Activated naive CD4-positive, alpha-beta T cell treated with anti-CD3 and anti-CD28 coated beads for 36 hours (primary cell): Measurements from ENCODE around the gene IPMK. TPM values are rescaled to one million over a fixed set of nuclear protein-coding genes. Genes with fewer than 3 reads are reported as not detected.

Experiments
- CTCF ChIA-PET: fragments of 350-600 bp; sonication (Branson Sonifier 250); formaldehyde crosslinking; loops from one replicate; lab custom pipeline; 2021; ENCODE audit warnings: antibody characterized with exemption; lab: Charles Lee
- DNase-seq: peaks from one replicate; pipeline ENCODE4 v3.0.0-alpha.2; 2020
- H3K27ac Mint-ChIP-seq: one replicate; pipeline ENCODE4 v1.8.0; 2021; ENCODE audit warnings: mild to moderate bottlenecking, mixed read lengths
- H3K27me3 Mint-ChIP-seq: one replicate; pipeline ENCODE4 v1.8.0; 2021; ENCODE audit warnings: low read depth, mixed read lengths
- H3K36me3 Mint-ChIP-seq: one replicate; pipeline ENCODE4 v1.8.0; 2021; ENCODE audit warnings: low read depth, mixed read lengths
- H3K4me1 Mint-ChIP-seq: one replicate; pipeline ENCODE4 v1.8.0; 2021; ENCODE audit warnings: low read depth, mixed read lengths
- H3K4me3 Mint-ChIP-seq: one replicate; pipeline ENCODE4 v1.8.0; 2021; ENCODE audit warnings: mild to moderate bottlenecking, moderate library complexity, mixed read lengths
- H3K9me3 Mint-ChIP-seq: one replicate; pipeline ENCODE4 v1.8.0; 2021; ENCODE audit warnings: mixed read lengths
- intact Hi-C: fragments of 100-400 bp; cut with micrococcal nuclease; formaldehyde crosslinking; loops from one replicate; pipeline ENCODE4 v1.15.1; 2023
- total RNA-seq, 2 experiments: library from RNA; stranded (reverse); gene quantifications; one replicate each; pipeline ENCODE4 v1.2.3, GENCODE V29; 2021

IPMK gene
- total RNA-seq = 1 to 10 TPM; 5.6 TPM

- intact Hi-C loops = loop anchor here (2.0 to 5.0 kb wide), 3 partner anchors 1439 to 1639 kb away; partner anchors contain the start of genes CCDC6 and SLC16A9
- H3K27me3 Mint-ChIP-seq = no peaks in the 10 kb centered on the region
- H3K36me3 Mint-ChIP-seq = peaks cover 12% of the 10 kb centered on the region
- H3K4me3 Mint-ChIP-seq = peak within 1 kb of the TSS; percentile 96
- H3K27ac Mint-ChIP-seq = peak within 1 kb of the TSS; percentile 93
- H3K9me3 Mint-ChIP-seq = no peaks in the 10 kb centered on the region
- peak; percentile 94 for DNase-seq
- H3K4me1 Mint-ChIP-seq = peaks cover 25% of the 10 kb centered on the region
- CTCF ChIA-PET = interaction anchor here (1.4 kb wide), 1 partner anchor 117 kb away, joined by 3 read pairs; the partner anchor contains the start of gene TFAM
These were observed at the start of gene IPMK for GRCh38 chr10:58267713-58268453. Gene IPMK, minus strand, starts transcription at chr10:58267894. Its CDS starts 283 bp downstream, at chr10:58267611.

DNA sequence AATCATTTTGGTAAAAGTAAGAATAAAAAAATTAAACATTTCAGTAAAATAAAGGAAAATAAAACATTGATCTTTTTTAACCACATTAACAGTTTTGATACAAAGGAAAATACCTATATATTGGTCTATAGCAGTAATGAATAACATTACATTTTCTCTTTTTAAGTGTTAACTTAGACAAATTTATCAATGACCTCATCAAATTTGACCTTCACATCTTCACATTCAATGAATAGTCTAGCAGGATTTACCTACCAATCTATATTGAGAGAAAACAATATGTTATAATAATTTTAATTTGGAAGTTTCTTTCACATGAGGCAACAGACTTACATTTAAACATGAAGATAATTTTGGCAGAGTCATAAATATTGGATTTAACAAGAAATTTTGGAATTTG, 49.2 kb upstream of the IPMK start:
- Mint-ChIP-seq H3K9me3 (no peaks in the 10 kb centered on the region), H3K27me3 (no peaks in the 10 kb centered on the region), H3K36me3 (no peaks in the 10 kb centered on the region), H3K4me1 (no peaks in the 10 kb centered on the region), H3K27ac (no peak overlapping the region), H3K4me3 (no peak overlapping the region)
- intact Hi-C loops = no loop called here
- no peak for DNase-seq
- CTCF ChIA-PET = no interaction called here

DNA sequence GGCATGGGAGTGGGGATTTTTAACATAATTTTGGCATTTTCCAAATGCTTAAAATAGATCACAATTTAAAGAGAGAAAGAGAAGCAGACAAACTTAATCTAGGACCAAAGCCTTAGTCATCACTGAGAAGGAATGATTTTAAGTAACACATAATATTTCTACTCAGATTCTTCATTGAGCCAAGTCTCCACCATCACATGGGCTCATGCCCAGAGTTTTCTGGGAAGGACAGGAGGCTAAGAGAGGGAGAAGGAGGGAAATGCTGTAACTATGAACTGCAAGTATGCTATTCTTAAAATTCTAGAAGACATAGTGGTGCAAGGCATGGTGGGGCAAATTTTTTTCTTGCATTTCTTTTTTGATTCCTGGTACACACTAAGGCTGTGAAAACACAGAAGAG, 43.3 kb upstream of the IPMK start:
- Mint-ChIP-seq H3K27ac (no peak overlapping the region), H3K4me1 (no peaks in the 10 kb centered on the region), H3K36me3 (no peaks in the 10 kb centered on the region), H3K27me3 (peaks cover 7% of the 10 kb centered on the region), H3K9me3 (no peaks in the 10 kb centered on the region), H3K4me3 (no peak overlapping the region)
- CTCF ChIA-PET = no interaction called here
- DNase-seq = no peak
- intact Hi-C loops = no loop called here

- Mint-ChIP-seq H3K4me3 (no peak overlapping the region), H3K36me3 (no peaks in the 10 kb centered on the region), H3K27me3 (peaks cover 13% of the 10 kb centered on the region), H3K9me3 (no peaks in the 10 kb centered on the region), H3K27ac (no peak overlapping the region), H3K4me1 (no peaks in the 10 kb centered on the region)
- no peak for DNase-seq
- intact Hi-C loops = no loop called here
- CTCF ChIA-PET = no interaction called here
These were observed 40.0 kb upstream of the IPMK start for GRCh38 chr10:58307676-58308075.

DNA sequence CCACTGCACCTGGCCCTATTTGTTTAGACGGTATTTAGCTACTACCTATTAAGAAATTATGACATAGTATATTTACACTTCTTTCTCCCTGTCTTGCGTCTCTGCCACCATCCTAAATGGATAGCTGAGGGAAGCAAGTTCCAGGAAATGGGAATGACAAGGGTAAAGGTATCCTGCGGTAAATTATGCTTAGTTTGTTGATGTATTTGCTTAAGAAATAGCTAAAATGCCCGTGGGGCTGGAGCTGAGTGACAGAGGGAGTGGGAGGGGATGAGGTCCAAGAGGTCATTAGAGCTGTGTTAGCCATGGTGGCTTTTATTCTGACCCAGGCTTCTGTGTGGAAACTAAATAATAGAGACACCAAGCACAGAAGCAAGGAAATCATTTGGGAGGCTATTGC, 38.1 kb upstream of the IPMK start:
- DNase-seq = no peak
- intact Hi-C loops = no loop called here
- Mint-ChIP-seq H3K27ac (no peak overlapping the region), H3K36me3 (no peaks in the 10 kb centered on the region), H3K27me3 (peaks cover 15% of the 10 kb centered on the region), H3K4me1 (no peaks in the 10 kb centered on the region), H3K4me3 (no peak overlapping the region), H3K9me3 (no peaks in the 10 kb centered on the region)
- CTCF ChIA-PET = interaction anchor here (0.7 kb wide), 1 partner anchor 79 kb away, joined by 3 read pairs; no protein-coding TSS in a partner anchor

DNA sequence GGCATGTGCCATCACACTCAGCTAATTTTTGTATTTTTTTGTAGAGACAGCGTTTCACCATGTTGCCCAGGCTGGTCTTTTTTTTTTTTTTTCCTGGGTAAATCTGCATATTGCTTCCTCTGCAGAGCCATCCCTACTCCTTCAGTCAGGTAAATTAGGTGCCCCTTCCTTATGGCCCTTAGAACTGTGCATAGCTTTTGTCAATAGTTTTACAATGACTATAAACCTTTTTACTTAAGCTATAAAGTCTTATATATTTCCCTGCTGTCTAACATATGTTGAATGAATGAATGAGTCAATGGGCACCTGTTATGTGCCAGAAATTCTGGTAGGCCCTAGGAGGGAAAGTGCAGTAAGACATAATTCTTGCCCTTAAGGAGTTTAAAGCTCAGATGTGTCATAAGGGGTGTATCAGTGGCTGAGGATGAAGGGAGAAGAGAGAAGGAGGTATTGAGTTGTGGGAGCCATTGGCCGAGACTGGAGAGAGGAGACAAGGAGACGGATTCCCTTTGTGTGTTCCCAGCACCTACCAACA, 36.5 kb upstream of the IPMK start:
- H3K27me3 Mint-ChIP-seq = peaks cover 11% of the 10 kb centered on the region
- no peaks in the 10 kb centered on the region for H3K36me3 Mint-ChIP-seq
- H3K9me3 Mint-ChIP-seq = no peaks in the 10 kb centered on the region
- H3K27ac Mint-ChIP-seq = no peak overlapping the region
- DNase-seq = no peak
- CTCF ChIA-PET = interaction anchor here (0.6 to 1.4 kb wide), 6 partner anchors 8 to 126 kb away, joined by 3 to 7 read pairs (median 6); partner anchors contain the start of genes TFAM and UBE2D1
- intact Hi-C loops = loop anchor here (5.0 kb wide), 1 partner anchor 208 kb away; the partner anchor contains the start of gene BICC1
- H3K4me1 Mint-ChIP-seq = no peaks in the 10 kb centered on the region
- no peak overlapping the region for H3K4me3 Mint-ChIP-seq

DNA sequence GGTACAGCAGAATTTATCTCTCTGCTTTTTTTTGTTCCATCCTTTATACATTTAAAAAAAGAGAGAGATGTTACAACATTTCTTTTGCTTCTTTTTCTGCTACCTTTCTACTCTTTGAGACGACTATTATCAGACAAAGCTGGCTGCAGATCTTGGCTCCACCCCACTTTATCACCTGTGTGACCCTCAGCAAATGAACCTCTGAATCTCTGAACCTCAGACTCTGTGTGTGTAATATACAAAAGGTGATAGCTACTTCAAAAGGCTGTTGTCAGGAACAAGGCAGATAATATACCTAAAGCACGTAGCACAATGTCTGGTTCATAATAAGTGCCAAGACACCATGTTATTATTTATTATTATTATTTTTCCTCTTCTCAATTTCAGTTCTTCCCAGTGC, 34.6 kb upstream of the IPMK start:
- CTCF ChIA-PET = interaction anchor here (1.1 to 3.6 kb wide), 3 partner anchors 84 to 228 kb away, joined by 3 to 36 read pairs (median 5); partner anchors contain the start of gene TFAM
- intact Hi-C loops = loop anchor here (5.0 kb wide), 1 partner anchor 210 kb away; the partner anchor contains the start of gene BICC1

DNA sequence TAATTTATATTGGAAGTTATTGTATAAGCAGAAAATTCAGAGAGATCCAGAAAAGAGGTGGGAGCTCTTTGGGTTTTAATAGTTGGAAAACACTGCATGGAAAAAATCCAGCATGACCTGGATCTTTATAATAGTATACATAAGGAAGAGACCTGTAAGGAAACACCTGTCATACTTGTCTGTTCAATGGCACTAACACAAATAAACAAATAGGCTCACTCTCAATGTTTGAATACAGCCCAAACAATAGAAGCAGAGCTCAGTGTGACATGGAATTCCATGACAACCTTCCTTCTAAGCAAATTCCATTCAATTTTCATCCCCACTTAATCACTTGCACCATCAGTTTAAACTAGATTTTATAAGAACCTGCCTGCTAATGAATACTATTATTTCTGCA, 33.0 kb upstream of the IPMK start:
- Mint-ChIP-seq H3K27me3 (peaks cover 5% of the 10 kb centered on the region), H3K36me3 (no peaks in the 10 kb centered on the region), H3K27ac (no peak overlapping the region), H3K4me3 (no peak overlapping the region), H3K4me1 (no peaks in the 10 kb centered on the region), H3K9me3 (no peaks in the 10 kb centered on the region)
- intact Hi-C loops = loop anchor here (5.0 kb wide), 1 partner anchor 212 kb away; the partner anchor contains the start of gene BICC1
- CTCF ChIA-PET = interaction anchor here (0.6 to 3.6 kb wide), 10 partner anchors 10 to 468 kb away, joined by 3 to 36 read pairs (median 5); partner anchors contain the start of gene TFAM
- no peak for DNase-seq

More for the DNA sequence above, 34.6 kb upstream of the IPMK start:
- Mint-ChIP-seq H3K27ac (no peak overlapping the region), H3K4me1 (no peaks in the 10 kb centered on the region), H3K9me3 (no peaks in the 10 kb centered on the region), H3K27me3 (peaks cover 11% of the 10 kb centered on the region), H3K4me3 (no peak overlapping the region), H3K36me3 (no peaks in the 10 kb centered on the region)
- DNase-seq = no peak

DNA sequence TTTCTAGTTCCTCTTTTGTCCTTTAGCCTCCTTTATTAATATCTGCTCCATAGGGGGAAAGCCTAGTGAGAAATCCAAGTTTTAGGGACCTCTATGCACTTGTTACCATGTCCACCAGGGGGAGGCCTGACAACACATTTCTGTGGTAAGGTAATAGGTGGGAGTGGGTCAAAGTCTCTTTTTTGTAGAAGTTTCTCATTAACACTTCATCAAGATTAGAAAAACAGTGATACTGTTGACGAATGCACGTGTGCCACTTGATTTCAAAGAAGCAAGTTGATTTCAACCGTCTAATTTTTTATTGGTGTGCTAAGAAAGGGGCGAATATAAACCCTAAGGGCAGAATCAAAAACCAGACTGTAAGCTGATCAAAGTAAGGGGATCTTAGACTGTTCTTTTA, 31.9 kb upstream of the IPMK start:
- H3K36me3 Mint-ChIP-seq = no peaks in the 10 kb centered on the region
- H3K27me3 Mint-ChIP-seq = peaks cover 5% of the 10 kb centered on the region
- no peak overlapping the region for H3K27ac Mint-ChIP-seq
- intact Hi-C loops = loop anchor here (1.0 to 10.0 kb wide), 5 partner anchors 35 to 1325 kb away; partner anchors contain the start of genes TFAM and UBE2D1
- DNase-seq = peak; percentile 78
- no peaks in the 10 kb centered on the region for H3K4me1 Mint-ChIP-seq
- CTCF ChIA-PET = interaction anchor here (0.6 to 3.6 kb wide), 24 partner anchors 9 to 339 kb away, joined by 3 to 36 read pairs (median 4); partner anchors contain the start of gene TFAM
- no peaks in the 10 kb centered on the region for H3K9me3 Mint-ChIP-seq
- no peak overlapping the region for H3K4me3 Mint-ChIP-seq

DNA sequence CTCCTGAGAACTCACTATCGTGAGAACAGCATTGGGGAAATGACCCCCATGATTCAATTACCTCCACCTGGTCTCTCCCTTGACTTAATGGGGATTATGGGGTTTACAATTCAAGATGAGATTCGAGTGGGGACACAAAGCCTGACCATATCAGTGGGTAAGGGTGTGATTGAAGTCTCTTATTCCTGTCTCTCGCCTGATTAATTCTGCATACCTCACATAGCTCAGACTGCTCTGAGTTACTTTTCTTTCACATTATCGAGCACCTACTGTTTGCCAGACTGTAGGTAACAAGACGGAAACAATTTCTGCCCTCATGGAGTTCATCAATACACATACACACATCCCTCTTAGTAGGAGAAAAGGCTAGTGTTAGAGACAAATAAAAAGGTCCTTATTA, 26.3 kb upstream of the IPMK start:
- Mint-ChIP-seq H3K9me3 (no peaks in the 10 kb centered on the region), H3K27me3 (no peaks in the 10 kb centered on the region), H3K4me1 (peaks cover 4% of the 10 kb centered on the region), H3K36me3 (peaks cover 5% of the 10 kb centered on the region), H3K4me3 (no peak overlapping the region), H3K27ac (no peak overlapping the region)
- intact Hi-C loops = loop anchor here (10.0 kb wide), 1 partner anchor 1331 kb away; no protein-coding TSS in a partner anchor
- DNase-seq = no peak
- CTCF ChIA-PET = interaction anchor here (1.0 to 7.7 kb wide), 2 partner anchors 116 to 122 kb away, joined by 3 to 177 read pairs; no protein-coding TSS in a partner anchor

DNA sequence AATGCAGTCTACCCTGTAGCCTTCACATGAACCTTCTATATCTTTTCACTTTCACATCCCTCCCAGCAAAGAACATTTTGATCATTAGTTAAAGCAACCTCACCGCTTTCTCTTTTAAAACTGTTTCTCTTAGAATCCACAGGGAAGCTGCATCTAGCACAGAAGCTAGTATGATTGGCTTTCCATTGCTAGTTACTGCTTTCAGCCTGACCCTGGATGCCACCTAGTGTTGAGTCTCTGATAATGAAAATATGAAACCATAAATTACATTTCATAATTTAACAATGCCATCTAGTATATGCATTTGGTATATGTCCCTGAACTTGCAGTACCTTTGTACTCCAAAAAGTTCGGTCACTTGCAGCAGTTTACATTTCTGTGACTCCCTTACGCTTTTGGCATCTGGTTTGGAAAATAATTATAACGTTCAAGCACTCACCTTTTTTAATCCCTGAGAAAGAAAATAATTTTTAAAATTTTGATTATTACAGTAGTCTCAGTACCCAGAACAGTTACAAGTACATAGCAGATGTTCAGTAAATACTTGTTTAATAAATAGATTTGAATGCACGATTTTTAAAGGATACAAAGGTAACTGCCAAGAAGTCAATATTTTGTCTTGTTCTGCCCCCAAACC, 24.0 kb upstream of the IPMK start:
- Mint-ChIP-seq H3K27me3 (no peaks in the 10 kb centered on the region), H3K27ac (no peak overlapping the region), H3K4me1 (peaks cover 4% of the 10 kb centered on the region), H3K36me3 (peaks cover 5% of the 10 kb centered on the region), H3K9me3 (no peaks in the 10 kb centered on the region), H3K4me3 (no peak overlapping the region)
- DNase-seq = peak; percentile 55
- intact Hi-C loops = loop anchor here (1.0 to 10.0 kb wide), 2 partner anchors 114 to 1333 kb away; no protein-coding TSS in a partner anchor
- CTCF ChIA-PET = interaction anchor here (0.6 to 7.7 kb wide), 16 partner anchors 8 to 162 kb away, joined by 3 to 177 read pairs (median 4); partner anchors contain the start of gene CISD1
